H9 (cell line): ENCODE measurements around the gene NCOA1. TPM values are rescaled to one million over a fixed set of nuclear protein-coding genes. Genes with fewer than 3 reads are reported as not detected.
"Not testable (repeated sequence)": the region's sequence is repeated elsewhere in the genome, so short reads cannot be mapped to it uniquely, and the experiment has no call there.

Source experiments
- DNase-seq: peaks from one replicate; pipeline ENCODE4 v3.0.0-alpha.2; 2017
- H2AFZ ChIP-seq: one replicate; pipeline ENCODE4 v1.6.1; 2013; ENCODE audit warnings: mild to moderate bottlenecking, low read length, control low read depth, moderate library complexity
- H2AK5ac ChIP-seq: 2 replicates; pipeline ENCODE4 v1.6.1; 2013; ENCODE audit warnings: low read length, control low read depth, mixed read lengths; ENCODE audit not compliant: insufficient read length
- H2BK120ac ChIP-seq: one replicate; pipeline ENCODE4 v1.6.1; 2013; ENCODE audit warnings: low read depth, mild to moderate bottlenecking, low read length, control low read depth, inconsistent platforms; ENCODE audit not compliant: poor library complexity, severe bottlenecking
- H2BK12ac ChIP-seq: 2 replicates; pipeline ENCODE4 v1.6.1; 2013; ENCODE audit warnings: low read length, control low read depth, mixed read lengths, low read depth; ENCODE audit not compliant: insufficient read length
- H2BK15ac ChIP-seq: 2 replicates; pipeline ENCODE4 v1.6.1; 2013; ENCODE audit warnings: low read depth, low read length, control low read depth
- H2BK20ac ChIP-seq: one replicate; pipeline ENCODE4 v1.6.1; 2013; ENCODE audit warnings: low read depth, mild to moderate bottlenecking, low read length, control low read depth, inconsistent platforms; ENCODE audit not compliant: poor library complexity, severe bottlenecking
- H2BK5ac ChIP-seq: 2 replicates; pipeline ENCODE4 v1.6.1; 2013; ENCODE audit warnings: low read length, control low read depth, mixed read lengths; ENCODE audit not compliant: insufficient read length
- H3K14ac ChIP-seq: 2 replicates; pipeline ENCODE4 v1.6.1; 2013; ENCODE audit warnings: low read length, control low read depth; ENCODE audit not compliant: insufficient read depth
- H3K18ac ChIP-seq: 2 replicates; pipeline ENCODE4 v1.6.1; 2013; ENCODE audit warnings: low read depth, mild to moderate bottlenecking, mixed read lengths, low read length, control low read depth; ENCODE audit not compliant: insufficient read length
- H3K23ac ChIP-seq: 2 replicates; pipeline ENCODE4 v1.6.1; 2013; ENCODE audit warnings: low read length, control low read depth, mixed read lengths, low read depth; ENCODE audit not compliant: insufficient read length
- H3K23me2 ChIP-seq: 2 replicates; pipeline ENCODE4 v1.6.1; 2013; ENCODE audit warnings: low read depth, mild to moderate bottlenecking, mixed read lengths, low read length, control low read depth; ENCODE audit not compliant: insufficient read length, poor library complexity, severe bottlenecking
- H3K27ac ChIP-seq: 2 replicates; pipeline ENCODE4 v1.5.1; 2013; ENCODE audit warnings: low read length, control low read depth, mixed read lengths, low read depth; ENCODE audit not compliant: insufficient read length
- H3K27me3 ChIP-seq: 2 replicates; pipeline ENCODE4 v1.6.1; 2013; ENCODE audit warnings: low read length, control low read depth, inconsistent platforms; ENCODE audit not compliant: insufficient read depth
- H3K4ac ChIP-seq: 2 replicates; pipeline ENCODE4 v1.6.1; 2013; ENCODE audit warnings: low read depth, mild to moderate bottlenecking, control low read depth, inconsistent platforms, low read length, moderate library complexity
- H3K4me1 ChIP-seq: 2 replicates; pipeline ENCODE4 v1.6.1; 2013; ENCODE audit warnings: low read length, control low read depth, inconsistent platforms; ENCODE audit not compliant: insufficient read depth
- H3K4me2 ChIP-seq: 2 replicates; pipeline ENCODE4 v1.6.1; 2013; ENCODE audit warnings: low read length, control low read depth, mixed read lengths; ENCODE audit not compliant: insufficient read length, insufficient read depth
- H3K56ac ChIP-seq: 2 replicates; pipeline ENCODE4 v1.6.1; 2013; ENCODE audit warnings: low read depth, mild to moderate bottlenecking, mixed read lengths, low read length, control low read depth; ENCODE audit not compliant: insufficient read length
- H3K79me1 ChIP-seq: 2 replicates; pipeline ENCODE4 v1.6.1; 2013; ENCODE audit warnings: low read depth, mild to moderate bottlenecking, moderate library complexity, low read length, control low read depth, inconsistent platforms; ENCODE audit not compliant: insufficient read depth, poor library complexity, severe bottlenecking
- H3K79me2 ChIP-seq: 2 replicates; pipeline ENCODE4 v1.6.1; 2013; ENCODE audit warnings: low read length, control low read depth, inconsistent platforms; ENCODE audit not compliant: insufficient read depth
- H3K9ac ChIP-seq: 2 replicates; pipeline ENCODE4 v1.6.1; 2013; ENCODE audit warnings: low read length, control low read depth, mixed read lengths; ENCODE audit not compliant: insufficient read length; ENCODE audit errors: extremely low read depth
- H3K9me3 ChIP-seq: one replicate; pipeline ENCODE4 v1.6.1; 2013; ENCODE audit warnings: low read depth, low read length, inconsistent platforms; ENCODE audit not compliant: control insufficient read depth
- H3T11ph ChIP-seq: one replicate; pipeline ENCODE4 v1.6.1; 2013; ENCODE audit warnings: mild to moderate bottlenecking, low read length, control low read depth, inconsistent platforms
- H4K20me1 ChIP-seq: one replicate; pipeline ENCODE4 v1.6.1; 2013; ENCODE audit not compliant: control insufficient read depth, insufficient read length, insufficient read depth
- H4K5ac ChIP-seq: 2 replicates; pipeline ENCODE4 v1.6.1; 2013; ENCODE audit warnings: low read depth, mild to moderate bottlenecking, mixed read lengths, low read length, control low read depth; ENCODE audit not compliant: insufficient read length
- H4K8ac ChIP-seq: replicated peaks from 2 replicates; pipeline ENCODE4 v1.6.1; 2013; ENCODE audit warnings: low read length, control low read depth, mixed read lengths, low read depth; ENCODE audit not compliant: insufficient read length
- H4K91ac ChIP-seq: 2 replicates; pipeline ENCODE4 v1.6.1; 2013; ENCODE audit warnings: low read depth, mild to moderate bottlenecking, moderate library complexity, mixed read lengths, low read length, control low read depth; ENCODE audit not compliant: insufficient read length
- H3K27ac Mint-ChIP-seq, 3 experiments: 2 replicates in 2 of 3; 3 replicates in 1 of 3; pipeline ENCODE4 v1.8.0; 2020 to 2021; ENCODE audit warnings: mixed read lengths in 3 of 3, mild to moderate bottlenecking in 1 of 3, moderate library complexity in 1 of 3
- H3K27me3 Mint-ChIP-seq: 2 replicates; pipeline ENCODE4 v1.8.0; 2021; ENCODE audit warnings: low read depth, mild to moderate bottlenecking, moderate library complexity, mixed read lengths
- H3K36me3 Mint-ChIP-seq, 3 experiments: 2 replicates in 2 of 3; 3 replicates in 1 of 3; pipeline ENCODE4 v1.8.0; 2020 to 2021; ENCODE audit warnings: low read depth in 3 of 3, mixed read lengths in 3 of 3; ENCODE audit not compliant: insufficient read depth in 1 of 3
- H3K4me1 Mint-ChIP-seq, 2 experiments: 2 replicates each; pipeline ENCODE4 v1.8.0; 2020; ENCODE audit warnings: mixed read lengths in 2 of 2
- H3K4me3 Mint-ChIP-seq, 2 experiments: 2 replicates in 1 of 2; 3 replicates in 1 of 2; pipeline ENCODE4 v1.8.0; 2020 to 2021; ENCODE audit warnings: mild to moderate bottlenecking in 2 of 2, mixed read lengths in 2 of 2, moderate library complexity in 1 of 2
- H3K9me3 Mint-ChIP-seq, 2 experiments: 2 replicates in 1 of 2; 3 replicates in 1 of 2; pipeline ENCODE4 v1.8.0; 2020; ENCODE audit warnings: mild to moderate bottlenecking in 2 of 2, mixed read lengths in 2 of 2, moderate library complexity in 1 of 2
- CTCF ChIP-seq: fragments of 200-600 bp; sonication (generic); conservative IDR thresholded peaks from 3 replicates; pipeline ENCODE4 v1.8.0; 2021; ENCODE audit warnings: antibody characterized with exemption, mild to moderate bottlenecking
- WGBS: extraction: QIAGEN DNeasy Blood & Tissue Kit; methylation state at CpG from one replicate; pipeline ENCODE4 v1.1.7; 2013; ENCODE audit warnings: missing lambda C conversion rate, low lambda C conversion rate, mixed read lengths; ENCODE audit not compliant: insufficient read length; ENCODE audit errors: extremely low coverage; 5-methylcytosine and 5-hydroxymethylcytosine counted together
- total RNA-seq: library from RNA; stranded (reverse); gene quantifications from 2 replicates; pipeline ENCODE4 v1.2.1, GENCODE V29; 2021

The NCOA1 gene
- total RNA-seq, 1 experiment from 2014 or later: 14.8 TPM

- H3K27ac Mint-ChIP-seq: no peak overlapping the region
- H3K4ac ChIP-seq: no peak overlapping the region
- H3K23ac ChIP-seq: no peak overlapping the region
- no peak overlapping the region for H4K91ac ChIP-seq
- H3K27ac ChIP-seq: no peak overlapping the region
- H2BK12ac ChIP-seq: no peak overlapping the region
- H3K56ac ChIP-seq: no peak overlapping the region
- H3K4me3 Mint-ChIP-seq: no peak overlapping the region
- H3K4me1 ChIP-seq: no peaks in the 10 kb centered on the region
- no peak overlapping the region for H4K5ac ChIP-seq
- no peak overlapping the region for H2BK15ac ChIP-seq
- H2AK5ac ChIP-seq: no peak overlapping the region
- no peak overlapping the region for H3K4me2 ChIP-seq
- no peak for TF ChIP-seq CTCF
- no peak overlapping the region for H3K9ac ChIP-seq
- H4K8ac ChIP-seq: no peak overlapping the region
- H3K14ac ChIP-seq: no peak overlapping the region
- H3K4me1 Mint-ChIP-seq: no peaks in the 10 kb centered on the region
- H3K36me3 Mint-ChIP-seq: peaks cover 3 to 10% (median 8%) of the 10 kb centered on the region in 3 experiments; a peak in 6 of 7 replicates
- no peaks in the 10 kb centered on the region for H3K9me3 ChIP-seq
- no peaks in the 10 kb centered on the region for H3K23me2 ChIP-seq
- H2AFZ ChIP-seq: no peak overlapping the region
- DNase-seq: no peak
- no peak overlapping the region for H2BK20ac ChIP-seq
- H3K79me1 ChIP-seq: no peaks in the 10 kb centered on the region
- no peak overlapping the region for H2BK5ac ChIP-seq
- H3K27me3 Mint-ChIP-seq: no peaks in the 10 kb centered on the region
- no peaks in the 10 kb centered on the region for H4K20me1 ChIP-seq
- H3K18ac ChIP-seq: no peak overlapping the region
- no peak overlapping the region for H2BK120ac ChIP-seq
- H3K9me3 Mint-ChIP-seq: peaks cover 26 to 29% of the 10 kb centered on the region in 2 experiments; a peak in 4 of 5 replicates
- H3T11ph ChIP-seq: no peak overlapping the region
- H3K27me3 ChIP-seq: no peaks in the 10 kb centered on the region
- no peaks in the 10 kb centered on the region for H3K79me2 ChIP-seq
Observed at GRCh38 chr2:24530796-24531195, 39.7 kb downstream of the NCOA1 start.

- not testable (repeated sequence) for H2AFZ ChIP-seq, H3K4me3 Mint-ChIP-seq, H3T11ph ChIP-seq, H3K56ac ChIP-seq, H3K27me3 ChIP-seq, H2BK12ac ChIP-seq, H3K79me1 ChIP-seq, DNase-seq, H3K9ac ChIP-seq, H3K4me2 ChIP-seq, H2AK5ac ChIP-seq, H4K20me1 ChIP-seq, H3K4ac ChIP-seq, H3K27ac ChIP-seq, H3K23me2 ChIP-seq, H3K27me3 Mint-ChIP-seq, H3K23ac ChIP-seq, H2BK20ac ChIP-seq, H3K27ac Mint-ChIP-seq, H2BK120ac ChIP-seq, H3K4me1 ChIP-seq, H3K79me2 ChIP-seq, H2BK15ac ChIP-seq, H3K9me3 ChIP-seq, H4K91ac ChIP-seq, H2BK5ac ChIP-seq, H3K18ac ChIP-seq, H3K14ac ChIP-seq, H4K8ac ChIP-seq, H3K4me1 Mint-ChIP-seq, H4K5ac ChIP-seq
- Mint-ChIP-seq H3K36me3 (peaks cover 3 to 10% (median 8%) of the 10 kb centered on the region in 3 experiments; a peak in 6 of 7 replicates), H3K9me3 (peaks cover 26 to 30% of the 10 kb centered on the region in 2 experiments; a peak in 4 of 5 replicates)
- no CpG with 5 or more reads among the region's 6 CpGs for WGBS
Observed at GRCh38 chr2:24531610-24532009, 40.6 kb downstream of the NCOA1 start.
